Astrocyte (in vitro differentiated cells and primary cell): ENCODE results near the gene DOCK2. TPM values are rescaled to one million over a fixed set of nuclear protein-coding genes. Genes with fewer than 3 reads are reported as not detected.

ENCODE experiments used
- DNase-seq: peaks from one replicate; pipeline ENCODE4 v3.0.0-alpha.2; 2010; ENCODE audit warnings: low read depth
- FAIRE-seq: peaks from 2 replicates; lab custom pipeline; 2011; peaks lifted over from hg19 to GRCh38; lab: Jason Lieb, UNC
- H2AFZ ChIP-seq: 2 replicates; pipeline ENCODE4 v1.6.0; 2012; ENCODE audit warnings: low read depth, low read length, inconsistent platforms
- H3K27ac ChIP-seq: 2 replicates; pipeline ENCODE4 v1.5.1; 2011; ENCODE audit warnings: low read depth, low read length, inconsistent platforms
- H3K27me3 ChIP-seq: 2 replicates; pipeline ENCODE4 v1.6.0; 2011; ENCODE audit warnings: low read length, inconsistent platforms; ENCODE audit not compliant: insufficient read depth
- H3K36me3 ChIP-seq: 2 replicates; pipeline ENCODE4 v1.5.1; 2011; ENCODE audit warnings: low read length, inconsistent platforms; ENCODE audit not compliant: insufficient read depth
- H3K4me1 ChIP-seq: 2 replicates; pipeline ENCODE4 v1.5.1; 2011; ENCODE audit warnings: low read length, inconsistent platforms; ENCODE audit not compliant: insufficient read depth
- H3K4me2 ChIP-seq: 2 replicates; pipeline ENCODE4 v1.6.0; 2012; ENCODE audit warnings: low read length, inconsistent platforms
- H3K4me3 ChIP-seq: 2 replicates; pipeline ENCODE4 v1.5.1; 2011; ENCODE audit warnings: low read depth, mild to moderate bottlenecking, low read length, inconsistent platforms; ENCODE audit not compliant: insufficient read depth
- H3K79me2 ChIP-seq: 2 replicates; pipeline ENCODE4 v1.6.0; 2012; ENCODE audit warnings: mild to moderate bottlenecking, low read length, inconsistent platforms; ENCODE audit not compliant: insufficient read depth
- H3K9ac ChIP-seq: 2 replicates; pipeline ENCODE4 v1.6.0; 2012; ENCODE audit warnings: mild to moderate bottlenecking, low read length, inconsistent platforms
- H3K9me3 ChIP-seq: 2 replicates; pipeline ENCODE4 v1.5.1; 2012; ENCODE audit warnings: low read depth, mild to moderate bottlenecking, low read length, inconsistent platforms; ENCODE audit not compliant: insufficient read depth
- H4K20me1 ChIP-seq: 2 replicates; pipeline ENCODE4 v1.6.0; 2012; ENCODE audit warnings: low read length, inconsistent platforms; ENCODE audit not compliant: insufficient read depth
- H3K27ac Mint-ChIP-seq: one replicate; pipeline ENCODE4 v1.8.0; 2021; ENCODE audit warnings: mild to moderate bottlenecking, mixed read lengths; ENCODE audit not compliant: unreplicated experiment
- H3K27me3 Mint-ChIP-seq: one replicate; pipeline ENCODE4 v1.8.0; 2021; ENCODE audit warnings: low read depth, mixed read lengths; ENCODE audit not compliant: unreplicated experiment
- H3K36me3 Mint-ChIP-seq: one replicate; pipeline ENCODE4 v1.8.0; 2021; ENCODE audit warnings: low read depth, mixed read lengths; ENCODE audit not compliant: unreplicated experiment
- H3K4me1 Mint-ChIP-seq: one replicate; pipeline ENCODE4 v1.8.0; 2021; ENCODE audit warnings: low read depth, mixed read lengths; ENCODE audit not compliant: unreplicated experiment
- H3K4me3 Mint-ChIP-seq: one replicate; pipeline ENCODE4 v1.8.0; 2021; ENCODE audit warnings: mild to moderate bottlenecking, moderate library complexity, mixed read lengths; ENCODE audit not compliant: unreplicated experiment
- H3K9me3 Mint-ChIP-seq: one replicate; pipeline ENCODE4 v1.8.0; 2021; ENCODE audit warnings: mild to moderate bottlenecking, mixed read lengths; ENCODE audit not compliant: unreplicated experiment
- EZH2 ChIP-seq: IDR thresholded peaks from 2 replicates; pipeline ENCODE4 v1.6.1; 2012; ENCODE audit warnings: mild to moderate bottlenecking, low read length, inconsistent platforms; ENCODE audit not compliant: insufficient read depth
- total RNA-seq: library from RNA; stranded (reverse); gene quantifications from 2 replicates; pipeline ENCODE4 v1.2.1, GENCODE V29; 2021
- TF ChIP-seq, protein P1 (sequence below): IDR thresholded peaks from 2 replicates; pipeline ENCODE4 v1.5.1; 2011; ENCODE audit warnings: low read depth, mild to moderate bottlenecking, inconsistent platforms, low read length, moderate library complexity; ENCODE audit not compliant: insufficient read depth

DOCK2 gene
- total RNA-seq, 1 donor from 2014 or later: 0.66 TPM

GRCh38 chr5:169788168-169788567 is 151.1 kb downstream of the DOCK2 start:
- peak; percentile 81 for DNase-seq
- peak overlapping the region; percentile 8 for H3K27ac ChIP-seq

GRCh38 chr5:169789417-169789940 is 152.4 kb downstream of the DOCK2 start:
- no peak overlapping the region for H2AFZ ChIP-seq
- H3K9me3 ChIP-seq: no peaks in the 10 kb centered on the region
- H4K20me1 ChIP-seq: no peaks in the 10 kb centered on the region
- no peak for DNase-seq
- Mint-ChIP-seq H3K9me3 (peaks cover 3% of the 10 kb centered on the region), H3K36me3 (no peaks in the 10 kb centered on the region), H3K27ac (no peak overlapping the region), H3K27me3 (peaks cover 10% of the 10 kb centered on the region), H3K4me3 (no peak overlapping the region), H3K4me1 (peaks cover 10% of the 10 kb centered on the region)
- peaks cover 18% of the 10 kb centered on the region for H3K4me1 ChIP-seq
- no peak for TF ChIP-seq EZH2
- TF ChIP-seq, protein P1, sequence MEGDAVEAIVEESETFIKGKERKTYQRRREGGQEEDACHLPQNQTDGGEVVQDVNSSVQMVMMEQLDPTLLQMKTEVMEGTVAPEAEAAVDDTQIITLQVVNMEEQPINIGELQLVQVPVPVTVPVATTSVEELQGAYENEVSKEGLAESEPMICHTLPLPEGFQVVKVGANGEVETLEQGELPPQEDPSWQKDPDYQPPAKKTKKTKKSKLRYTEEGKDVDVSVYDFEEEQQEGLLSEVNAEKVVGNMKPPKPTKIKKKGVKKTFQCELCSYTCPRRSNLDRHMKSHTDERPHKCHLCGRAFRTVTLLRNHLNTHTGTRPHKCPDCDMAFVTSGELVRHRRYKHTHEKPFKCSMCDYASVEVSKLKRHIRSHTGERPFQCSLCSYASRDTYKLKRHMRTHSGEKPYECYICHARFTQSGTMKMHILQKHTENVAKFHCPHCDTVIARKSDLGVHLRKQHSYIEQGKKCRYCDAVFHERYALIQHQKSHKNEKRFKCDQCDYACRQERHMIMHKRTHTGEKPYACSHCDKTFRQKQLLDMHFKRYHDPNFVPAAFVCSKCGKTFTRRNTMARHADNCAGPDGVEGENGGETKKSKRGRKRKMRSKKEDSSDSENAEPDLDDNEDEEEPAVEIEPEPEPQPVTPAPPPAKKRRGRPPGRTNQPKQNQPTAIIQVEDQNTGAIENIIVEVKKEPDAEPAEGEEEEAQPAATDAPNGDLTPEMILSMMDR: no peak
- no peak overlapping the region for H3K4me2 ChIP-seq
- no peaks in the 10 kb centered on the region for H3K36me3 ChIP-seq
- no peak overlapping the region for H3K27ac ChIP-seq
- no peaks in the 10 kb centered on the region for H3K27me3 ChIP-seq
- no peak overlapping the region for H3K9ac ChIP-seq
- no peak overlapping the region for H3K4me3 ChIP-seq
- H3K79me2 ChIP-seq: no peaks in the 10 kb centered on the region
- no peak for FAIRE-seq

More at GRCh38 chr5:169788168-169788567, 151.1 kb downstream of the DOCK2 start:
- H3K4me1 Mint-ChIP-seq: peaks cover 10% of the 10 kb centered on the region
- no peaks in the 10 kb centered on the region for H3K9me3 Mint-ChIP-seq
- H3K36me3 ChIP-seq: no peaks in the 10 kb centered on the region
- peak overlapping the region; percentile 6 for H2AFZ ChIP-seq
- H3K4me2 ChIP-seq: peak overlapping the region; percentile 23
- no peak overlapping the region for H3K4me3 ChIP-seq
- H3K4me1 ChIP-seq: peaks cover 18% of the 10 kb centered on the region
- no peaks in the 10 kb centered on the region for H3K36me3 Mint-ChIP-seq
- no peak overlapping the region for H3K27ac Mint-ChIP-seq
- H3K4me3 Mint-ChIP-seq: no peak overlapping the region
- H3K9ac ChIP-seq: no peak overlapping the region
- TF ChIP-seq, protein P1: no peak
- TF ChIP-seq EZH2: no peak
- H3K27me3 ChIP-seq: no peaks in the 10 kb centered on the region
- H3K27me3 Mint-ChIP-seq: peaks cover 5% of the 10 kb centered on the region
- peak; percentile 84 for FAIRE-seq
- H3K79me2 ChIP-seq: no peaks in the 10 kb centered on the region
- H3K9me3 ChIP-seq: no peaks in the 10 kb centered on the region
- no peaks in the 10 kb centered on the region for H4K20me1 ChIP-seq

GRCh38 chr5:169791251-169791650 is 154.2 kb downstream of the DOCK2 start:
- FAIRE-seq (no peak), DNase-seq (peak; percentile 37)
- Mint-ChIP-seq H3K9me3 (peaks cover 3% of the 10 kb centered on the region), H3K36me3 (no peaks in the 10 kb centered on the region), H3K4me3 (no peak overlapping the region), H3K27ac (no peak overlapping the region), H3K4me1 (peaks cover 8% of the 10 kb centered on the region), H3K27me3 (peaks cover 10% of the 10 kb centered on the region)
- Histone ChIP-seq H3K9me3 (no peaks in the 10 kb centered on the region), H3K9ac (no peak overlapping the region), H3K36me3 (no peaks in the 10 kb centered on the region), H3K4me2 (no peak overlapping the region), H3K79me2 (no peaks in the 10 kb centered on the region), H3K27me3 (no peaks in the 10 kb centered on the region), H4K20me1 (no peaks in the 10 kb centered on the region), H3K4me1 (peaks cover 10% of the 10 kb centered on the region), H3K27ac (no peak overlapping the region), H2AFZ (no peak overlapping the region), H3K4me3 (no peak overlapping the region)
- no peak for TF ChIP-seq EZH2
- TF ChIP-seq, protein P1: no peak
